HepG2 (cell line): ENCODE measurements around the gene ZNF687. TPM values are rescaled to one million over a fixed set of nuclear protein-coding genes. Genes with fewer than 3 reads are reported as not detected.

Experiments used
- CC2D1A ChIP-seq: sonication (generic); formaldehyde crosslinking; IDR thresholded peaks from 2 replicates; pipeline ENCODE4 v1.8.1; 2023; ENCODE audit warnings: mild to moderate bottlenecking, missing genetic modification reagents
- CREM ChIP-seq, 2 experiments: sonication (generic) in 1 of 2; formaldehyde crosslinking in 1 of 2; IDR thresholded peaks; 2 replicates each; pipeline versions ENCODE4 v1.4.0 to v1.6.1; 2016 to 2020; ENCODE audit warnings: antibody characterized with exemption in 1 of 2, mild to moderate bottlenecking in 1 of 2, missing genetic modification reagents in 1 of 2
- HNF4G ChIP-seq, 2 experiments: sonication (generic) in 1 of 2; formaldehyde crosslinking in 1 of 2; IDR thresholded peaks; 2 replicates each; pipeline versions ENCODE4 v1.4.0 to v1.6.1; 2011 to 2020; ENCODE audit warnings: borderline replicate concordance in 2 of 2, low read depth in 2 of 2, mild to moderate bottlenecking in 2 of 2, low read length in 1 of 2, missing genetic modification reagents in 1 of 2, moderate library complexity in 1 of 2
- MTA1 ChIP-seq: sonication (generic); formaldehyde crosslinking; IDR thresholded peaks from 2 replicates; pipeline ENCODE4 v1.4.0; 2020; ENCODE audit warnings: missing genetic modification reagents, mild to moderate bottlenecking, borderline replicate concordance
- NAIF1 ChIP-seq: sonication (generic); formaldehyde crosslinking; IDR thresholded peaks from 2 replicates; pipeline ENCODE4 v1.5.0; 2020; ENCODE audit warnings: mild to moderate bottlenecking, missing genetic modification reagents, borderline replicate concordance
- NFIC ChIP-seq: IDR thresholded peaks from 2 replicates; pipeline ENCODE4 v1.6.1; 2012; ENCODE audit warnings: mild to moderate bottlenecking, low read length, inconsistent platforms
- NFRKB ChIP-seq: fragments of 450-650 bp; IDR thresholded peaks from 2 replicates; pipeline ENCODE4 v1.6.1; 2017
- NR2F6 ChIP-seq, 2 experiments: IDR thresholded peaks; 2 replicates each; pipeline ENCODE4 v1.6.1; 2016; ENCODE audit warnings: antibody characterized with exemption in 1 of 2, mild to moderate bottlenecking in 1 of 2
- POGZ ChIP-seq: sonication (generic); formaldehyde crosslinking; IDR thresholded peaks from 2 replicates; pipeline ENCODE4 v1.4.0; 2020; ENCODE audit warnings: mild to moderate bottlenecking, missing genetic modification reagents
- SMAD1 ChIP-seq: sonication (generic); formaldehyde crosslinking; IDR thresholded peaks from 2 replicates; pipeline ENCODE4 v1.4.0; 2020; ENCODE audit warnings: missing genetic modification reagents, low read depth, mild to moderate bottlenecking, borderline replicate concordance
- ZC3H13 ChIP-seq: sonication (generic); formaldehyde crosslinking; IDR thresholded peaks from 2 replicates; pipeline ENCODE4 v1.8.1; 2023; ENCODE audit warnings: mild to moderate bottlenecking, missing genetic modification reagents, moderate library complexity
- ZFY ChIP-seq: sonication (generic); formaldehyde crosslinking; IDR thresholded peaks from 2 replicates; pipeline ENCODE4 v1.4.0; 2020; ENCODE audit warnings: missing genetic modification reagents
- ZNF24 ChIP-seq: fragments of 450-650 bp; IDR thresholded peaks from 2 replicates; pipeline ENCODE4 v1.6.1; 2017; ENCODE audit warnings: antibody characterized with exemption, mild to moderate bottlenecking
- ZNF33B ChIP-seq: sonication (generic); formaldehyde crosslinking; IDR thresholded peaks from 2 replicates; pipeline ENCODE4 v1.5.1; 2020; ENCODE audit warnings: mild to moderate bottlenecking, missing genetic modification reagents
- ZNF460 ChIP-seq: sonication (generic); formaldehyde crosslinking; IDR thresholded peaks from 2 replicates; pipeline ENCODE4 v1.5.1; 2020; ENCODE audit warnings: missing genetic modification reagents, mild to moderate bottlenecking, borderline replicate concordance
- ZNF501 ChIP-seq: sonication (generic); formaldehyde crosslinking; IDR thresholded peaks from 2 replicates; pipeline ENCODE4 v1.5.1; 2020; ENCODE audit warnings: mild to moderate bottlenecking, moderate library complexity, missing genetic modification reagents
- ZNF546 ChIP-seq: sonication (generic); formaldehyde crosslinking; conservative IDR thresholded peaks from 2 replicates; pipeline ENCODE4 v1.8.1; 2023; ENCODE audit warnings: mild to moderate bottlenecking, missing genetic modification reagents
- ZNF776 ChIP-seq: sonication (generic); formaldehyde crosslinking; IDR thresholded peaks from 2 replicates; pipeline ENCODE4 v1.4.0; 2020; ENCODE audit warnings: mild to moderate bottlenecking, missing genetic modification reagents
- ZSCAN20 ChIP-seq: sonication (generic); formaldehyde crosslinking; IDR thresholded peaks from 2 replicates; pipeline ENCODE4 v1.4.0; 2020; ENCODE audit warnings: missing genetic modification reagents, mild to moderate bottlenecking, borderline replicate concordance
- ZZZ3 ChIP-seq: sonication (generic); formaldehyde crosslinking; IDR thresholded peaks from 2 replicates; pipeline ENCODE4 v1.4.0; 2020; ENCODE audit warnings: missing genetic modification reagents, mild to moderate bottlenecking, borderline replicate concordance
- polyA plus RNA-seq, 8 experiments: library from polyadenylated mRNA; depleted of rRNA in 3 of 8; stranded (reverse) in 7 of 8; unstranded in 1 of 8; fragments of >200 nt; fragmentation: Illumina TruSeq in 4 of 8; extraction: Trizol in 4 of 8; gene quantifications; 2 replicates each; pipeline versions ENCODE4 v1.2.1 to v1.2.3, GENCODE V29; 2011 to 2016; ENCODE audit warnings: low read depth in 4 of 8, missing spikeins in 1 of 8, mixed read lengths in 1 of 8; ENCODE audit not compliant: insufficient read depth in 1 of 8
- total RNA-seq, 5 experiments: library from RNA; depleted of rRNA; stranded (reverse); fragments of >200 nt; fragmentation: Illumina TruSeq; extraction: Trizol; gene quantifications; 2 replicates each; pipeline ENCODE4 v1.2.3, GENCODE V29; 2016; ENCODE audit warnings: low read depth in 1 of 5
- TF ChIP-seq, protein P1 (sequence below): sonication (generic); formaldehyde crosslinking; conservative IDR thresholded peaks from 2 replicates; pipeline ENCODE4 v1.4.0; 2020; ENCODE audit warnings: missing genetic modification reagents
- TF ChIP-seq, protein P2 (sequence below): sonication (generic); formaldehyde crosslinking; IDR thresholded peaks from 2 replicates; pipeline ENCODE4 v1.4.0; 2020; ENCODE audit warnings: missing genetic modification reagents, borderline replicate concordance

Gene ZNF687
- total and polyA plus RNA-seq, 2 of the 13 experiments (the other 11 are each of a cell fraction or from before 2014, with no cell fraction given): 14.1 to 16.5 TPM

GRCh38 chr1:151281969-151282882 lies at the start of gene ZNF687 (continued):
- TF ChIP-seq, protein P1, sequence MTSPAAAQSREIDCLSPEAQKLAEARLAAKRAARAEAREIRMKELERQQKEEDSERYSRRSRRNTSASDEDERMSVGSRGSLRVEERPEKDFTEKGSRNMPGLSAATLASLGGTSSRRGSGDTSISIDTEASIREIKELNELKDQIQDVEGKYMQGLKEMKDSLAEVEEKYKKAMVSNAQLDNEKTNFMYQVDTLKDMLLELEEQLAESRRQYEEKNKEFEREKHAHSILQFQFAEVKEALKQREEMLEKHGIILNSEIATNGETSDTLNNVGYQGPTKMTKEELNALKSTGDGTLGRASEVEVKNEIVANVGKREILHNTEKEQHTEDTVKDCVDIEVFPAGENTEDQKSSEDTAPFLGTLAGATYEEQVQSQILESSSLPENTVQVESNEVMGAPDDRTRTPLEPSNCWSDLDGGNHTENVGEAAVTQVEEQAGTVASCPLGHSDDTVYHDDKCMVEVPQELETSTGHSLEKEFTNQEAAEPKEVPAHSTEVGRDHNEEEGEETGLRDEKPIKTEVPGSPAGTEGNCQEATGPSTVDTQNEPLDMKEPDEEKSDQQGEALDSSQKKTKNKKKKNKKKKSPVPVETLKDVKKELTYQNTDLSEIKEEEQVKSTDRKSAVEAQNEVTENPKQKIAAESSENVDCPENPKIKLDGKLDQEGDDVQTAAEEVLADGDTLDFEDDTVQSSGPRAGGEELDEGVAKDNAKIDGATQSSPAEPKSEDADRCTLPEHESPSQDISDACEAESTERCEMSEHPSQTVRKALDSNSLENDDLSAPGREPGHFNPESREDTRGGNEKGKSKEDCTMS (CRISPR knock-in tag): no peak
- TF ChIP-seq ZC3H13 (no peak; the same call in 1 of the 2 replicates), SMAD1 (CRISPR knock-in tag) (no peak), ZFY (CRISPR knock-in tag) (no peak; the same call in 1 of the 2 replicates), CREM (IDR thresholded peaks at IDR 0.05) (peak; percentile 62), CREM (CRISPR knock-in tag; IDR thresholded peaks at IDR 0.05) (no peak), ZNF24 (no peak), ZNF460 (CRISPR knock-in tag) (no peak), NAIF1 (no peak), ZNF776 (CRISPR knock-in tag) (peak; percentile 11; the same call in 1 of the 2 replicates), NFRKB (no peak), NR2F6 (IDR thresholded peaks at IDR 0.05) (no peak), NR2F6 (CRISPR knock-in tag; IDR thresholded peaks at IDR 0.05) (no peak), NFIC (no peak), POGZ (CRISPR knock-in tag) (peak; percentile 35; the same call in 1 of the 2 replicates), ZNF546 (CRISPR knock-in tag) (0 out of 2 replicates have a peak, but pooled peaks have one; percentile 1), MTA1 (CRISPR knock-in tag) (no peak), HNF4G (IDR thresholded peaks at IDR 0.05; ENCODE audit: borderline replicate concordance, low read depth, low read length) (peak; percentile 36; the same call in 1 of the 2 replicates), HNF4G (CRISPR knock-in tag; IDR thresholded peaks at IDR 0.05; ENCODE audit: borderline replicate concordance, low read depth) (no peak), ZSCAN20 (no peak), ZNF501 (no peak), CC2D1A (CRISPR knock-in tag) (no peak), ZNF33B (CRISPR knock-in tag) (no peak), ZZZ3 (CRISPR knock-in tag) (0 out of 2 replicates have a peak, but pooled peaks have one; percentile 64)
- TF ChIP-seq, protein P2, sequence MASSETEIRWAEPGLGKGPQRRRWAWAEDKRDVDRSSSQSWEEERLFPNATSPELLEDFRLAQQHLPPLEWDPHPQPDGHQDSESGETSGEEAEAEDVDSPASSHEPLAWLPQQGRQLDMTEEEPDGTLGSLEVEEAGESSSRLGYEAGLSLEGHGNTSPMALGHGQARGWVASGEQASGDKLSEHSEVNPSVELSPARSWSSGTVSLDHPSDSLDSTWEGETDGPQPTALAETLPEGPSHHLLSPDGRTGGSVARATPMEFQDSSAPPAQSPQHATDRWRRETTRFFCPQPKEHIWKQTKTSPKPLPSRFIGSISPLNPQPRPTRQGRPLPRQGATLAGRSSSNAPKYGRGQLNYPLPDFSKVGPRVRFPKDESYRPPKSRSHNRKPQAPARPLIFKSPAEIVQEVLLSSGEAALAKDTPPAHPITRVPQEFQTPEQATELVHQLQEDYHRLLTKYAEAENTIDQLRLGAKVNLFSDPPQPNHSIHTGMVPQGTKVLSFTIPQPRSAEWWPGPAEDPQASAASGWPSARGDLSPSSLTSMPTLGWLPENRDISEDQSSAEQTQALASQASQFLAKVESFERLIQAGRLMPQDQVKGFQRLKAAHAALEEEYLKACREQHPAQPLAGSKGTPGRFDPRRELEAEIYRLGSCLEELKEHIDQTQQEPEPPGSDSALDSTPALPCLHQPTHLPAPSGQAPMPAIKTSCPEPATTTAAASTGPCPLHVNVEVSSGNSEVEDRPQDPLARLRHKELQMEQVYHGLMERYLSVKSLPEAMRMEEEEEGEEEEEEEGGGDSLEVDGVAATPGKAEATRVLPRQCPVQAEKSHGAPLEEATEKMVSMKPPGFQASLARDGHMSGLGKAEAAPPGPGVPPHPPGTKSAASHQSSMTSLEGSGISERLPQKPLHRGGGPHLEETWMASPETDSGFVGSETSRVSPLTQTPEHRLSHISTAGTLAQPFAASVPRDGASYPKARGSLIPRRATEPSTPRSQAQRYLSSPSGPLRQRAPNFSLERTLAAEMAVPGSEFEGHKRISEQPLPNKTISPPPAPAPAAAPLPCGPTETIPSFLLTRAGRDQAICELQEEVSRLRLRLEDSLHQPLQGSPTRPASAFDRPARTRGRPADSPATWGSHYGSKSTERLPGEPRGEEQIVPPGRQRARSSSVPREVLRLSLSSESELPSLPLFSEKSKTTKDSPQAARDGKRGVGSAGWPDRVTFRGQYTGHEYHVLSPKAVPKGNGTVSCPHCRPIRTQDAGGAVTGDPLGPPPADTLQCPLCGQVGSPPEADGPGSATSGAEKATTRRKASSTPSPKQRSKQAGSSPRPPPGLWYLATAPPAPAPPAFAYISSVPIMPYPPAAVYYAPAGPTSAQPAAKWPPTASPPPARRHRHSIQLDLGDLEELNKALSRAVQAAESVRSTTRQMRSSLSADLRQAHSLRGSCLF: no peak
